HEK293 (cell line): ENCODE results near the gene PTPN5.

Source experiments
- EGR2 ChIP-seq: fragments of 450-650 bp; formaldehyde crosslinking; IDR thresholded peaks from 2 replicates; pipeline ENCODE4 v1.5.1; 2016; ENCODE audit warnings: low read depth, missing biosample characterization, missing genetic modification characterization
- GLI2 ChIP-seq: fragments of 450-650 bp; formaldehyde crosslinking; IDR thresholded peaks from 2 replicates; pipeline ENCODE4; 2017; ENCODE audit warnings: missing biosample characterization, missing genetic modification characterization, low read depth, borderline replicate concordance
- KLF1 ChIP-seq: fragments of 450-650 bp; formaldehyde crosslinking; IDR thresholded peaks from 2 replicates; pipeline ENCODE4 v1.5.1; 2016; ENCODE audit warnings: missing biosample characterization, missing genetic modification characterization
- KLF8 ChIP-seq: fragments of 450-650 bp; formaldehyde crosslinking; IDR thresholded peaks from 2 replicates; pipeline ENCODE4 v1.5.1; 2016; ENCODE audit warnings: missing biosample characterization, missing genetic modification characterization
- MEIS1 ChIP-seq: sonication (generic); formaldehyde crosslinking; IDR thresholded peaks from 2 replicates; pipeline ENCODE4 v1.8.1; 2022; ENCODE audit warnings: missing genetic modification reagents, mild to moderate bottlenecking, borderline replicate concordance
- MZF1 ChIP-seq: fragments of 450-650 bp; formaldehyde crosslinking; IDR thresholded peaks from 2 replicates; pipeline ENCODE4 v1.5.1; 2017; ENCODE audit warnings: missing biosample characterization, missing genetic modification characterization, borderline replicate concordance
- RBAK ChIP-seq: fragments of 450-650 bp; formaldehyde crosslinking; IDR thresholded peaks from 2 replicates; pipeline ENCODE4 v1.5.1; 2016; ENCODE audit warnings: missing biosample characterization, missing genetic modification characterization
- SP2 ChIP-seq: fragments of 450-650 bp; formaldehyde crosslinking; IDR thresholded peaks from 2 replicates; pipeline ENCODE4 v1.5.1; 2016; ENCODE audit warnings: missing biosample characterization, missing genetic modification characterization
- ZNF114 ChIP-seq: fragments of 450-650 bp; formaldehyde crosslinking; IDR thresholded peaks from 2 replicates; pipeline ENCODE4 v1.5.0; 2017; ENCODE audit warnings: missing biosample characterization, missing genetic modification characterization
- ZNF214 ChIP-seq: fragments of 450-650 bp; formaldehyde crosslinking; IDR thresholded peaks from 2 replicates; pipeline ENCODE4 v1.5.1; 2017; ENCODE audit warnings: missing biosample characterization, mild to moderate bottlenecking, missing genetic modification characterization, borderline replicate concordance
- ZNF324 ChIP-seq: fragments of 450-650 bp; formaldehyde crosslinking; IDR thresholded peaks from 2 replicates; pipeline ENCODE4 v1.5.1; 2016; ENCODE audit warnings: missing biosample characterization, missing genetic modification characterization
- ZNF394 ChIP-seq: fragments of 450-650 bp; formaldehyde crosslinking; IDR thresholded peaks from 2 replicates; pipeline ENCODE4 v1.5.1; 2016; ENCODE audit warnings: missing biosample characterization, missing genetic modification characterization, mild to moderate bottlenecking, moderate library complexity, borderline replicate concordance
- ZNF423 ChIP-seq: fragments of 450-650 bp; formaldehyde crosslinking; IDR thresholded peaks from 2 replicates; pipeline ENCODE4 v1.5.1; 2016; ENCODE audit warnings: missing biosample characterization, missing genetic modification characterization
- ZNF426 ChIP-seq: fragments of 450-650 bp; formaldehyde crosslinking; IDR thresholded peaks from 2 replicates; pipeline ENCODE4 v1.5.1; 2017; ENCODE audit warnings: missing biosample characterization, missing genetic modification characterization, mild to moderate bottlenecking, inconsistent platforms, moderate library complexity
- ZNF501 ChIP-seq: fragments of 450-650 bp; formaldehyde crosslinking; IDR thresholded peaks from 2 replicates; pipeline ENCODE4 v1.5.1; 2016; ENCODE audit warnings: missing biosample characterization, missing genetic modification characterization
- ZNF544 ChIP-seq: fragments of 450-650 bp; formaldehyde crosslinking; IDR thresholded peaks from 2 replicates; pipeline ENCODE4 v1.5.0; 2017; ENCODE audit warnings: missing biosample characterization, missing genetic modification characterization
- ZNF624 ChIP-seq: fragments of 450-650 bp; formaldehyde crosslinking; IDR thresholded peaks from 2 replicates; pipeline ENCODE4 v1.5.1; 2017; ENCODE audit warnings: missing biosample characterization, missing genetic modification characterization
- ZNF707 ChIP-seq: fragments of 450-650 bp; formaldehyde crosslinking; IDR thresholded peaks from 2 replicates; pipeline ENCODE4 v1.5.1; 2016; ENCODE audit warnings: missing biosample characterization, missing genetic modification characterization
- ZNF776 ChIP-seq: fragments of 450-650 bp; formaldehyde crosslinking; IDR thresholded peaks from 2 replicates; pipeline ENCODE4 v1.5.0; 2017; ENCODE audit warnings: missing biosample characterization, missing genetic modification characterization, borderline replicate concordance
- TF ChIP-seq, protein P1 (sequence below): fragments of 450-650 bp; formaldehyde crosslinking; IDR thresholded peaks from 2 replicates; pipeline ENCODE4 v1.5.1; 2016; ENCODE audit warnings: missing biosample characterization, missing genetic modification characterization, borderline replicate concordance
- TF ChIP-seq, protein P2 (sequence below): fragments of 450-650 bp; formaldehyde crosslinking; IDR thresholded peaks from 2 replicates; pipeline ENCODE4 v1.5.1; 2016; ENCODE audit warnings: missing biosample characterization, missing genetic modification characterization
- TF ChIP-seq, protein P3 (sequence below): fragments of 450-650 bp; formaldehyde crosslinking; IDR thresholded peaks from 2 replicates; pipeline ENCODE4 v1.5.1; 2016; ENCODE audit warnings: missing biosample characterization, missing genetic modification characterization
- TF ChIP-seq, protein P4 (sequence below): fragments of 450-650 bp; formaldehyde crosslinking; IDR thresholded peaks from 2 replicates; pipeline ENCODE4 v1.5.1; 2016; ENCODE audit warnings: missing biosample characterization, missing genetic modification characterization
- TF ChIP-seq, protein P5 (sequence below): fragments of 450-650 bp; formaldehyde crosslinking; IDR thresholded peaks from 2 replicates; pipeline ENCODE4 v1.5.1; 2016; ENCODE audit warnings: missing biosample characterization, missing genetic modification characterization, borderline replicate concordance

The PTPN5 gene

DNA sequence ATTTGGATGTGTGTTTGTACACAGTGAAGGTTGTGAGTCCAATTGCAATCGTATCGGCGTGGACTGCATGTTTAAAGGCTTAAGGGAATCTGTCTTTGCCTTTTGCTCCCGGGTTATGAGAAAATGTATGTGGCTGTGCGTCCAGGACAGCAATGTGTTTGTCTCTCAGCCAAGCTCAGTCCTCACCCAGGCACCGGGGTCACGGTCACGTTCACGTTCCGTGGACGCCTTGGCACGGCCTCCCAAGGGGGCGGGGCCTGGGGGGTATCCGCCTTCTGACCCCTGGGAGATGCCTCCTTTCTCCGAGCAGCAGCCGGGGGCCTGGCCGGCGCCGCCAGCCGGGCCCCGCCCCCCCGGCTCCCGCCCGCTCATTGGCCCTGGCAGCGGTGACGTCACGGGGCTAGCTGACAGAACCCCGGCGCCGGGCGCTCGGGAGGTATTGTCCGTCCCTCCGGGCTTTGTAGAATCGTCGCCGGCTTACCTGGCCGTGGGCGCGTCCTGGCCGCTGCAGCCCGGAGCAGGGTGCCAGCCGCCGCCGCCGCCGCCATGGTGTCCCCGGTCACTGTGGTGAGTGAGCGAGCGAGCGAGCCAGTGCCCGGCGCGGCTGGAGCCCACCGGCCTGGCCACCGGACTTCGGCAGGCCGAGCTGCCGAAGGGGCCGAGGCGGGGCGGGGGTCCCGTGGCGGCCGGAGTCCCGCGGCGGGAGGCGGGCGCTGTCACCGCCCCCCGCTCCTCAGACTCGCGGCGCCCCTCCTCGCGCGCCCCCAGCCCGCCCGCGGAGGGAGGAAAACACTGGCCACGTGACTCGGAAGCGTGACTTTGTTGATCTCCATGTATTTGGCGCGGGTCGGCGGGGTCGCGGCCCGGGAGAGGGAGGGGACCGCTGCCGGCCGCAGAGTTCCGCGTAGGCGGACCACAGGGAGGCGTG, 93.0 kb downstream of the PTPN5 start, which contains the start of gene TMEM86A (continued):
- TF ChIP-seq, protein P1, sequence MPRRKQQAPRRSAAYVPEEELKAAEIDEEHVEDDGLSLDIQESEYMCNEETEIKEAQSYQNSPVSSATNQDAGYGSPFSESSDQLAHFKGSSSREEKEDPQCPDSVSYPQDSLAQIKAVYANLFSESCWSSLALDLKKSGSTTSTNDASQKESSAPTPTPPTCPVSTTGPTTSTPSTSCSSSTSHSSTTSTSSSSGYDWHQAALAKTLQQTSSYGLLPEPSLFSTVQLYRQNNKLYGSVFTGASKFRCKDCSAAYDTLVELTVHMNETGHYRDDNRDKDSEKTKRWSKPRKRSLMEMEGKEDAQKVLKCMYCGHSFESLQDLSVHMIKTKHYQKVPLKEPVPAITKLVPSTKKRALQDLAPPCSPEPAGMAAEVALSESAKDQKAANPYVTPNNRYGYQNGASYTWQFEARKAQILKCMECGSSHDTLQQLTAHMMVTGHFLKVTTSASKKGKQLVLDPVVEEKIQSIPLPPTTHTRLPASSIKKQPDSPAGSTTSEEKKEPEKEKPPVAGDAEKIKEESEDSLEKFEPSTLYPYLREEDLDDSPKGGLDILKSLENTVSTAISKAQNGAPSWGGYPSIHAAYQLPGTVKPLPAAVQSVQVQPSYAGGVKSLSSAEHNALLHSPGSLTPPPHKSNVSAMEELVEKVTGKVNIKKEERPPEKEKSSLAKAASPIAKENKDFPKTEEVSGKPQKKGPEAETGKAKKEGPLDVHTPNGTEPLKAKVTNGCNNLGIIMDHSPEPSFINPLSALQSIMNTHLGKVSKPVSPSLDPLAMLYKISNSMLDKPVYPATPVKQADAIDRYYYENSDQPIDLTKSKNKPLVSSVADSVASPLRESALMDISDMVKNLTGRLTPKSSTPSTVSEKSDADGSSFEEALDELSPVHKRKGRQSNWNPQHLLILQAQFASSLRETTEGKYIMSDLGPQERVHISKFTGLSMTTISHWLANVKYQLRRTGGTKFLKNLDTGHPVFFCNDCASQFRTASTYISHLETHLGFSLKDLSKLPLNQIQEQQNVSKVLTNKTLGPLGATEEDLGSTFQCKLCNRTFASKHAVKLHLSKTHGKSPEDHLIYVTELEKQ (tag by site-specific recombination), result no peak
- TF ChIP-seq ZNF624 (tag by site-specific recombination), result no peak
- TF ChIP-seq ZNF501 (tag by site-specific recombination), result no peak
- TF ChIP-seq, protein P2, sequence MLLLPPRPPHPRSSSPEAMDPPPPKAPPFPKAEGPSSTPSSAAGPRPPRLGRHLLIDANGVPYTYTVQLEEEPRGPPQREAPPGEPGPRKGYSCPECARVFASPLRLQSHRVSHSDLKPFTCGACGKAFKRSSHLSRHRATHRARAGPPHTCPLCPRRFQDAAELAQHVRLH (tag by site-specific recombination), result no peak
- no peak for TF ChIP-seq RBAK (tag by site-specific recombination)
- no peak for TF ChIP-seq ZNF114 (tag by site-specific recombination)
- TF ChIP-seq MZF1, result no peak
- TF ChIP-seq, protein P3, sequence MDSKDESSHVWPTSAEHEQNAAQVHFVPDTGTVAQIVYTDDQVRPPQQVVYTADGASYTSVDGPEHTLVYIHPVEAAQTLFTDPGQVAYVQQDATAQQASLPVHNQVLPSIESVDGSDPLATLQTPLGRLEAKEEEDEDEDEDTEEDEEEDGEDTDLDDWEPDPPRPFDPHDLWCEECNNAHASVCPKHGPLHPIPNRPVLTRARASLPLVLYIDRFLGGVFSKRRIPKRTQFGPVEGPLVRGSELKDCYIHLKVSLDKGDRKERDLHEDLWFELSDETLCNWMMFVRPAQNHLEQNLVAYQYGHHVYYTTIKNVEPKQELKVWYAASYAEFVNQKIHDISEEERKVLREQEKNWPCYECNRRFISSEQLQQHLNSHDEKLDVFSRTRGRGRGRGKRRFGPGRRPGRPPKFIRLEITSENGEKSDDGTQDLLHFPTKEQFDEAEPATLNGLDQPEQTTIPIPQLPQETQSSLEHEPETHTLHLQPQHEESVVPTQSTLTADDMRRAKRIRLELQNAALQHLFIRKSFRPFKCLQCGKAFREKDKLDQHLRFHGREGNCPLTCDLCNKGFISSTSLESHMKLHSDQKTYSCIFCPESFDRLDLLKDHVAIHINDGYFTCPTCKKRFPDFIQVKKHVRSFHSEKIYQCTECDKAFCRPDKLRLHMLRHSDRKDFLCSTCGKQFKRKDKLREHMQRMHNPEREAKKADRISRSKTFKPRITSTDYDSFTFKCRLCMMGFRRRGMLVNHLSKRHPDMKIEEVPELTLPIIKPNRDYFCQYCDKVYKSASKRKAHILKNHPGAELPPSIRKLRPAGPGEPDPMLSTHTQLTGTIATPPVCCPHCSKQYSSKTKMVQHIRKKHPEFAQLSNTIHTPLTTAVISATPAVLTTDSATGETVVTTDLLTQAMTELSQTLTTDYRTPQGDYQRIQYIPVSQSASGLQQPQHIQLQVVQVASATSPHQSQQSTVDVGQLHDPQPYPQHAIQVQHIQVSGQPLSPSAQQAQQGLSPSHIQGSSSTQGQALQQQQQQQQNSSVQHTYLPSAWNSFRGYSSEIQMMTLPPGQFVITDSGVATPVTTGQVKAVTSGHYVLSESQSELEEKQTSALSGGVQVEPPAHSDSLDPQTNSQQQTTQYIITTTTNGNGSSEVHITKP (tag by site-specific recombination), result 0 out of 2 replicates have a peak, but pooled peaks have one; percentile 26
- no peak for TF ChIP-seq ZNF776 (tag by site-specific recombination)
- no peak for TF ChIP-seq ZNF426
- peak; percentile 73 for TF ChIP-seq SP2 (tag by site-specific recombination)
- no peak for TF ChIP-seq ZNF394
- no peak for TF ChIP-seq ZNF707 (tag by site-specific recombination)
- no peak for TF ChIP-seq ZNF324
- no peak for TF ChIP-seq GLI2 (tag by site-specific recombination)
- TF ChIP-seq, protein P4, sequence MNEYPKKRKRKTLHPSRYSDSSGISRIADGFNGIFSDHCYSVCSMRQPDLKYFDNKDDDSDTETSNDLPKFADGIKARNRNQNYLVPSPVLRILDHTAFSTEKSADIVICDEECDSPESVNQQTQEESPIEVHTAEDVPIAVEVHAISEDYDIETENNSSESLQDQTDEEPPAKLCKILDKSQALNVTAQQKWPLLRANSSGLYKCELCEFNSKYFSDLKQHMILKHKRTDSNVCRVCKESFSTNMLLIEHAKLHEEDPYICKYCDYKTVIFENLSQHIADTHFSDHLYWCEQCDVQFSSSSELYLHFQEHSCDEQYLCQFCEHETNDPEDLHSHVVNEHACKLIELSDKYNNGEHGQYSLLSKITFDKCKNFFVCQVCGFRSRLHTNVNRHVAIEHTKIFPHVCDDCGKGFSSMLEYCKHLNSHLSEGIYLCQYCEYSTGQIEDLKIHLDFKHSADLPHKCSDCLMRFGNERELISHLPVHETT, result no peak
- TF ChIP-seq ZNF544, result no peak
- TF ChIP-seq EGR2, result no peak; the same call in 1 of the 2 replicates
- TF ChIP-seq, protein P5, sequence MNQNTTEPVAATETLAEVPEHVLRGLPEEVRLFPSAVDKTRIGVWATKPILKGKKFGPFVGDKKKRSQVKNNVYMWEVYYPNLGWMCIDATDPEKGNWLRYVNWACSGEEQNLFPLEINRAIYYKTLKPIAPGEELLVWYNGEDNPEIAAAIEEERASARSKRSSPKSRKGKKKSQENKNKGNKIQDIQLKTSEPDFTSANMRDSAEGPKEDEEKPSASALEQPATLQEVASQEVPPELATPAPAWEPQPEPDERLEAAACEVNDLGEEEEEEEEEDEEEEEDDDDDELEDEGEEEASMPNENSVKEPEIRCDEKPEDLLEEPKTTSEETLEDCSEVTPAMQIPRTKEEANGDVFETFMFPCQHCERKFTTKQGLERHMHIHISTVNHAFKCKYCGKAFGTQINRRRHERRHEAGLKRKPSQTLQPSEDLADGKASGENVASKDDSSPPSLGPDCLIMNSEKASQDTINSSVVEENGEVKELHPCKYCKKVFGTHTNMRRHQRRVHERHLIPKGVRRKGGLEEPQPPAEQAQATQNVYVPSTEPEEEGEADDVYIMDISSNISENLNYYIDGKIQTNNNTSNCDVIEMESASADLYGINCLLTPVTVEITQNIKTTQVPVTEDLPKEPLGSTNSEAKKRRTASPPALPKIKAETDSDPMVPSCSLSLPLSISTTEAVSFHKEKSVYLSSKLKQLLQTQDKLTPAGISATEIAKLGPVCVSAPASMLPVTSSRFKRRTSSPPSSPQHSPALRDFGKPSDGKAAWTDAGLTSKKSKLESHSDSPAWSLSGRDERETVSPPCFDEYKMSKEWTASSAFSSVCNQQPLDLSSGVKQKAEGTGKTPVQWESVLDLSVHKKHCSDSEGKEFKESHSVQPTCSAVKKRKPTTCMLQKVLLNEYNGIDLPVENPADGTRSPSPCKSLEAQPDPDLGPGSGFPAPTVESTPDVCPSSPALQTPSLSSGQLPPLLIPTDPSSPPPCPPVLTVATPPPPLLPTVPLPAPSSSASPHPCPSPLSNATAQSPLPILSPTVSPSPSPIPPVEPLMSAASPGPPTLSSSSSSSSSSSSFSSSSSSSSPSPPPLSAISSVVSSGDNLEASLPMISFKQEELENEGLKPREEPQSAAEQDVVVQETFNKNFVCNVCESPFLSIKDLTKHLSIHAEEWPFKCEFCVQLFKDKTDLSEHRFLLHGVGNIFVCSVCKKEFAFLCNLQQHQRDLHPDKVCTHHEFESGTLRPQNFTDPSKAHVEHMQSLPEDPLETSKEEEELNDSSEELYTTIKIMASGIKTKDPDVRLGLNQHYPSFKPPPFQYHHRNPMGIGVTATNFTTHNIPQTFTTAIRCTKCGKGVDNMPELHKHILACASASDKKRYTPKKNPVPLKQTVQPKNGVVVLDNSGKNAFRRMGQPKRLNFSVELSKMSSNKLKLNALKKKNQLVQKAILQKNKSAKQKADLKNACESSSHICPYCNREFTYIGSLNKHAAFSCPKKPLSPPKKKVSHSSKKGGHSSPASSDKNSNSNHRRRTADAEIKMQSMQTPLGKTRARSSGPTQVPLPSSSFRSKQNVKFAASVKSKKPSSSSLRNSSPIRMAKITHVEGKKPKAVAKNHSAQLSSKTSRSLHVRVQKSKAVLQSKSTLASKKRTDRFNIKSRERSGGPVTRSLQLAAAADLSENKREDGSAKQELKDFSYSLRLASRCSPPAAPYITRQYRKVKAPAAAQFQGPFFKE, result no peak
- no peak for TF ChIP-seq MEIS1 (CRISPR knock-in tag)
- TF ChIP-seq ZNF423 (tag by site-specific recombination), result no peak
- TF ChIP-seq KLF8 (tag by site-specific recombination), result 0 out of 2 replicates have a peak, but pooled peaks have one; percentile 26
- no peak for TF ChIP-seq KLF1
- TF ChIP-seq ZNF214, result no peak
